Neutrophil (primary cell): ENCODE measurements around the gene KRT75.

Experiments
- H3K27ac ChIP-seq: fragments of 200-600 bp; sonication (generic); 2 replicates; pipeline ENCODE4 v1.5.1; 2016; ENCODE audit warnings: mild to moderate bottlenecking, moderate library complexity
- H3K27me3 ChIP-seq: fragments of 200-600 bp; sonication (generic); 2 replicates; pipeline ENCODE4 v1.6.0; 2016; ENCODE audit warnings: mild to moderate bottlenecking
- H3K36me3 ChIP-seq: fragments of 200-600 bp; sonication (generic); 2 replicates; pipeline ENCODE4 v1.5.1; 2017
- H3K4me1 ChIP-seq, 2 experiments: fragments of 200-600 bp in 1 of 2; sonication (generic) in 1 of 2; 1 replicate in 1 of 2; 2 replicates in 1 of 2; pipeline versions ENCODE4 v1.5.1 to v1.6.1; 2013 to 2016; ENCODE audit warnings: low read depth in 1 of 2, low read length in 1 of 2, mild to moderate bottlenecking in 1 of 2, moderate library complexity in 1 of 2; ENCODE audit not compliant: control insufficient read depth in 1 of 2, insufficient read depth in 1 of 2
- H3K4me3 ChIP-seq, 2 experiments: fragments of 200-600 bp in 1 of 2; sonication (generic) in 1 of 2; 1 replicate in 1 of 2; 2 replicates in 1 of 2; pipeline ENCODE4 v1.5.1; 2013 to 2016; ENCODE audit warnings: low read depth in 1 of 2, low read length in 1 of 2, mild to moderate bottlenecking in 1 of 2, moderate library complexity in 1 of 2
- H3K9me3 ChIP-seq: fragments of 200-600 bp; sonication (generic); 2 replicates; pipeline ENCODE4 v1.5.1; 2016
- CTCF ChIP-seq: fragments of 200-600 bp; sonication (generic); IDR thresholded peaks from 2 replicates; pipeline ENCODE4 v1.5.1; 2016; ENCODE audit warnings: antibody characterized with exemption

Gene KRT75

DNA sequence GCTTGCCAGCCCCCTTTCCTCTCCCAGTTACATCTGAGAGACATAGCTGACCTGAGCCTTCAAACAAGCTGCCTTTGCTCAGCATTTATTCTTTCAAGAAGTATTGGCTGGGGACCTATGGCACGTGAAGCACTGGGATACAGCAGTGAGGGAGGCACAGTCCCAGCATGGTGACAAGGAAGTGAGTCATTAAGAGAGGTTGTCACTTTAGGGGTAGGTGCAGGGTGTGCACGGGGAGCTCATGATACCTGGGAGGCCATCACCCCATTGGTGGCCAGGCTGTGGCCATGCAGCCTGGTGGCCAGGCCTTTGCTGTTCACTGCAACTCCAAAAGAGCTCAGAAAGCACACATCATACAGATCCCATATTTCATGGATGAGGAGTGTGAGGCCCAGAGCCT lies 5.7 kb upstream of the KRT75 start:
- Histone ChIP-seq H3K27ac (no peak overlapping the region), H3K9me3 (no peaks in the 10 kb centered on the region), H3K27me3 (peaks cover 27% of the 10 kb centered on the region), H3K4me3 (no peak overlapping the region), H3K36me3 (no peaks in the 10 kb centered on the region), H3K4me1 (no peaks in the 10 kb centered on the region)
- no peak for TF ChIP-seq CTCF

DNA sequence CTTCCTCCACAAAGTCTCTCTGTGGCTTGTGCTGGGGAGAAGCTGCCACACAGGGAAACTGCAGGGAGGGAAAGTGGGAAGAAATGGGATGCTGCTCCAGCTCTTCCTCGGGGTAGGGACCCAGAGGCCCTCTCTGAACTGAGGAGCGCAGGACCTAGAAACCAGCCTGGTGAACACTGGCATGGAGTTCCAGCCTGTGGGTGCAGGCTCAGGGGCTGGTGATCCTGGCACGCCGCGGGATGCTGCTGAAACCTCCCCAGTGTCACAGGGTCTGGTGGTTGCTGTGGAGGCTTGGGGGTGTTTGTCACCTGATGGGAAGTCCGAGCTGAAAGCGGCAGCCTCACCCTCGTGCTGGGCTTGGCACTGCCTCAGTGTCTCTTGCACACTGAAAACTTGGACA lies 5.2 kb upstream of the KRT75 start:
- TF ChIP-seq CTCF, result no peak
- Histone ChIP-seq H3K4me1 (no peaks in the 10 kb centered on the region), H3K27ac (no peak overlapping the region), H3K27me3 (peaks cover 27% of the 10 kb centered on the region), H3K9me3 (no peaks in the 10 kb centered on the region), H3K4me3 (no peak overlapping the region), H3K36me3 (no peaks in the 10 kb centered on the region)

GRCh38 chr12:52438305-52439301 lies 4.4 kb upstream of the KRT75 start:
- no peaks in the 10 kb centered on the region for H3K4me1 ChIP-seq
- TF ChIP-seq CTCF, result no peak

GRCh38 chr12:52437508-52437907 lies 3.3 kb upstream of the KRT75 start:
- no peak overlapping the region for H3K27ac ChIP-seq
- H3K27me3 ChIP-seq, result peaks cover 14% of the 10 kb centered on the region
- no peak for TF ChIP-seq CTCF
- no peaks in the 10 kb centered on the region for H3K4me1 ChIP-seq
- H3K36me3 ChIP-seq, result no peaks in the 10 kb centered on the region
- no peaks in the 10 kb centered on the region for H3K9me3 ChIP-seq
- no peak overlapping the region for H3K4me3 ChIP-seq

More at GRCh38 chr12:52438305-52439301, 4.4 kb upstream of the KRT75 start:
- Histone ChIP-seq H3K27me3 (peaks cover 24% of the 10 kb centered on the region), H3K9me3 (no peaks in the 10 kb centered on the region), H3K4me3 (no peak overlapping the region), H3K36me3 (no peaks in the 10 kb centered on the region), H3K27ac (no peak overlapping the region)

DNA sequence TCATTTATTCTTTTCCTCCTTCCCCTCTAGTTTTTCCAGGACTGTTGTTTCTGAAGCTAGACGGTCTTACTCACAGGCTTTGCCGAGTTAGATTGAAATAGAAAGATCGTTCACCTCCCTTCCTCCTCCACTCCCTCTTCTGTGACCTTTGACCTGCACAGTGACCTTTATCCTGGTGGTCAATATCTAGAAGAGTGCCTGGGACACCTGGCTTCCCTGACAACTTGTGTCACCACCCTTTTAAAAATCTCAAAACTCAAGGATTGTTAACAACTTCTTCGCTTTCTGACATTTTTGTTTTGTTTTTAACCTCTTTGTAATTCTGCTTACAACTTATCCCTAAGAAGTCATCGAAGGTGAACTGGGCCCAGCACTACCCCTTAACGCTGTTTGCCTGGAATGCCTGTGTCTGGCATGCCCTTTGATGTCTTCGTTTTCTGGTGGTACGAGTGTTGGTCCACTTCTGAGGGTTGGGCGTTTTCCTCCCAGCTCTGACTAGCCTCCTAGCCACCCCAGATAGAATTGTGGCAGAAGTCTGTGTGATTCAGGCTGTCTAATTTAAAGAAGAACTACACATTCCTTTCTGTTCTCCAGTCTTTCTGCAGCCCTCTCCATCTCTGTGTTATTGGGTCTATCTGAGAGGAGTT lies 2.8 kb upstream of the KRT75 start:
- Histone ChIP-seq H3K4me3 (no peak overlapping the region), H3K27ac (no peak overlapping the region), H3K36me3 (no peaks in the 10 kb centered on the region), H3K27me3 (peaks cover 8% of the 10 kb centered on the region), H3K4me1 (no peaks in the 10 kb centered on the region), H3K9me3 (no peaks in the 10 kb centered on the region)
- TF ChIP-seq CTCF, result no peak
